Stimulated activated CD4-positive, alpha-beta T cell treated with anti-CD3 and anti-CD28 coated beads, Interleukin-4, amount 100 ng/mL, for 1 hour (primary cell): ENCODE data around the gene MRPL54.

Experiments
- DNase-seq: peaks from one replicate; pipeline ENCODE4 v3.0.0-alpha.2; 2020

The MRPL54 gene

GRCh38 chr19:3785938-3786824, 23.7 kb downstream of the MRPL54 start, which contains the start of gene MATK:
Gene MATK (minus strand): TSS chr19:3786381. CDS start chr19:3785135, 1,246 bp downstream.
- peak; percentile 43 for DNase-seq

DNA sequence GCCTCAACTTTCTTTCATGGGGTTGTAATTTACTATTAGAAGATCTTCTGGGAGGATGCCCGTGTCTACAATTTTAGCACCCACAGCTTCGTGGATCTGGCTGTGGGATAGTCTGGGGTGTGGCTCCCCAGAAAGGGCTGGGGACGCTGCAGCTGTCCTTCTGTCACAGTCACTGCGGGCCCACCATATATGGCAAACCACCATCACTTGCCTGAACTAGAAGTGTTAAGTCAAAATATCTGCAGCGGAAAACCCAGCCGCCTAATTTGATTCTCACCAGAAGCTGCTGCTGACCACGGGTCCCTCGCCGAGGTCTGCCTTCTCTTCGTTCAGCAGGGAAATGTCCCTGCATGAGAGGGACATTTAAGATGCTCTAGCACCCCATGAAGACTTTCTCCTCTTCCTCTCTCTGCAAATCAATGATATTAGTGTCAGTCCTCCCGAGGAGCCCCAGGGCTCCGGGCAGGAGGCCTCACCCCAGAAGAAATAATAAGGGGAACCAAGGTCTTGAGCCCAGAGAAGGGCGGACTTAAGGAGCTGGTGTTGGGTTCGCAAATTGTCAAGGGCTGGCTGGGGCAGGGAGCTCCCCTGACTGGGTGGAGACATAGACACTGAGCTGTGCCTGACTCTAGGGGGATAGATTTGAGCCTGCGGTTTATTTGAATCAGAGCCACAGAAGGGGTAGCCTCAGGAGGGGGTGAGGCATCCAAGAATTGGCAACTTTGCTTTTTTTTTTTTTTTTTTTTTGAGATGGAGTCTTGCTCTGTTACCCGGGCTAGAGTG, 26.7 kb downstream of the MRPL54 start:
- DNase-seq = no peak

DNA sequence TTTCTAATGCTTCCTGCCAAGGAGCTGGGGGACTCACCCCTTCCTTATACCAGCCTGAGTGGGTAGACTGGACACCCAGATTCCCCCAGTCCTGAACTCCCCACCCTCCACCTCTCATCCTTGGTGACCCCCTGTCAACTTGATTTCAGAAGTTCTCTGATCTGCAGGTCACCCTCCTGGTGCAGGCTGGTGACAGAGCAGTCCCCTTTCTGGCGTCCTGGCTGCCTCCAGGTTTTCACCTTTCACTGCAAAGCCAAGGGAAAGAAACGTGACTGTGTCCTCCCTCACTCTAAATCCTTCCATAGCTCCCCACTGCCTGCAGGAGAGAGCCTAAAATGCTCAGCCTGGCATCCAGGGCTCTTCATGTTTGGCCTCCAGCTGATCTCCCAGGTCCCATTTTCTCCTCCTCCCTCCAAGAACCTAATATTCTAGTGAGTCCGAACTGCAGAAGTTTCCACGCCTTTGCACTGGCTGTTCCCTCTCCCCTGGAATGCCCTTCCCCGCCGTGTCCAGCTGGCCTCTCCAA, 27.8 kb downstream of the MRPL54 start:
- no peak for DNase-seq

DNA sequence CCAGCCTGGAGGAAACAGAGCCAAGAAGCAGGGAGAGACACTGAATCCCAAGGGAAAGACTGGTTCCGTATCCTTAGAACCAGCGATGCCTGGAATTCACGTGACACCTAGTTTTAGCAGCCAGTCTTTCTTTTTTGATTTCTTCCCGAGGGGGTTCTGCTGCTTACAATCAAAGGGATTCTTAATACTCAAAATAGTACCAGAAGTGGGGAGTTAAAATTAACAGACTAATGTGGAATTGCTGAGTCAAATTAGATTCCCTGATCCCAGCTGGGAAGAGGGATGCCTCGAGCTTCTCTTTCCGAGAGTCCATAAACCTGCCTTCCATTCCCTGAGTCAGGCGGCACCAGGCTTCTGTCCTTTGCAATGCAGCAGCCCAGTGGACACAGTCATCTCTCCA, 28.5 kb downstream of the MRPL54 start:
- no peak for DNase-seq

GRCh38 chr19:3792114-3792513, 29.6 kb downstream of the MRPL54 start:
- DNase-seq = no peak

- no peak for DNase-seq
These were observed 31.3 kb downstream of the MRPL54 start for GRCh38 chr19:3793799-3794198.

DNA sequence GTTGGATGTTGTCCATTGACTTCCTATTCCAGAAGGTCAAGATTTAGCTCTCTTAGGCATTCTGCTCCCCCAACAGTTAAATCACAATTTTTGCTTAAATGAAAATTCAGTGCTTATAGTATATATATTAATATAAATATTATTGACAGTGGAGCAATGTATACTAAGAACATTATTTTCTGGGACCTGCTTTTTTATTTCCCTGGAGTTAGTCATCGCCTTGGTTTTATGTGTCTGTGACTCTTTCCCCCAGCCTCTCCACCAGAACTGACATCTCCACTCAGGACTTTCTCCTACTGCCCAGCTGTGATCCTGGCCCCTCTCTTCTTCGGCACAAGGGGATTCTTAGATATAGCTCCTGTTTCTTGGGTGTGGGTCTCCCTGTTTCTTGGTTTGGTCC, 33.9 kb downstream of the MRPL54 start:
- DNase-seq = no peak

DNA sequence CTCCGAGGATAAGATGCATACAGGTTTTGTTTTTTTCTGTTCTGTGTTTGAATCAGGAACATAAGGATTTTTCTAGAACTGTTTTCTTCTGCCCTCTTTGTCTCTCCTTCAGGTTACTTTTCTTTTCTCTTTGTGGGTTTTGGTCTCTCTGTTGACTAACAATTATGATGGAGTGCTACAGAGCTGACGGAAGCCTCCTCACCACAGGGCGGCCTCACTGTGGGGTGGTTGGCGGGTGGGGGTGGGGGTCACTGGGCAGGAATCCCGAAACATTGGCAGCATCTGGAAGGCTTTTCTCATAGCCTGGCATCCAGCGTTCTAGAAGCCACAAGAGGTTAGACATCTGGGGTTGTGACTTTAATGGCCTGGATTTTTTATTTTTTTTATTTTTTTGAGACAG, 35.7 kb downstream of the MRPL54 start:
- no peak for DNase-seq

- DNase-seq = no peak
These were observed 38.5 kb downstream of the MRPL54 start for GRCh38 chr19:3800996-3801395.

- peak; percentile 58 for DNase-seq
These were observed 39.1 kb downstream of the MRPL54 start for GRCh38 chr19:3801412-3802096.

DNA sequence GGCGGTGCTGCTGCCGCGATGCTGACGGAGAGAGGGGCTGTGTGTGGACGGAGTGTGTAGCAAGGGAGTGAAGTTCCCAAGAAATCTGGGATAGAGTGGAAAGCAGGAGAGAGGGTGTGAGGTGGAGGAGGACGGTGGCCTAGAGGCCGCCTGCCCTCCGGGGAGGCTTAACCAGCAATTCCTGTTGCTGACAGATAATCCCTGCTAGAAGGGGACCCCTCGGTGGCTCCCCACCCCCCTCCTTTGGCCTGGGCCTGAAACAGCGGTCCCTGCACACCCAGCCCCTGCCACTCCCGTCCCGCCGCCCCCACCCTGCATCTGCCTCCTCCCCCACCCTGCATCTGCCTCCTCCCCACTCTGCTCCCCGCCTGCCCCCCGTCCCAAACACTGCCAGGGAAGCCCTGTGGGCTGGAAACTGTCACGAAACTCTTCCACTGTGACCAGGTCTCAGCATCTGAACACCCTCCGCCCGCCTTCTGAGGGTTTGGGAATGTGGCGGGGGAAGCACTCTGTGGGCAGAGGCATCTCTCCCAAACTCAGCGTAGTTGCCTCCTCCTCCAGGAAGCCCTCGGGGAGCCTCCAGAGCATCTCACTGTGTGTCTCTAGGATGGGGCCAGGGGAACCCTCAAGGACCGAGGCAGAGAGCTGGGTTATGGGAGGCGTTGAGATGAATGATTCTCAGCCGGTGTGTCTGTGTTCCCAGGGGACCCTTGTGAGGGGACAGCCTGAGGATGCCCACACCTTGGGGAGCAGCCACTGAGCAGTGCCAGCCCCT, 40.8 kb downstream of the MRPL54 start:
- no peak for DNase-seq

DNA sequence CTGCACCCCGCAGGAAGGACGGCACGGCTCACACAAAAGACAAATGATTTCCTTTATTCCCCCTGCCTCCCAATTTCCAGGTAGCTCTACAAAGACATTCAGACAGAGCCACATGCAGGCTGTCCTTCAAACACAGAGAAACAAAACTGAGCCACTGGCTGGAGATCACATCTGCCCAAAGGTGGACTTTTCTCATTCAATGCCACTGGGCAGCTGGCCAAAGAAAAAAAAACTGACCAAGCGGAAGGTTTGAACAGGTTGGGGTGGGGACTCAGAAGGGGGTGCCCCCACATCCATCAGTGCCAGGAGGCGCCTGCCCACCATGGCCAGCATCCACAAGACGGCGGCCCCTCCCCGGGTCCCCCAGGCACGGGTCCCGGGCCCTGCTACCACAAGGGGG, 41.5 kb downstream of the MRPL54 start:
- no peak for DNase-seq

GRCh38 chr19:3804429-3804828, 41.9 kb downstream of the MRPL54 start:
- no peak for DNase-seq

GRCh38 chr19:3805859-3806258, 43.4 kb downstream of the MRPL54 start:
- no peak for DNase-seq

DNA sequence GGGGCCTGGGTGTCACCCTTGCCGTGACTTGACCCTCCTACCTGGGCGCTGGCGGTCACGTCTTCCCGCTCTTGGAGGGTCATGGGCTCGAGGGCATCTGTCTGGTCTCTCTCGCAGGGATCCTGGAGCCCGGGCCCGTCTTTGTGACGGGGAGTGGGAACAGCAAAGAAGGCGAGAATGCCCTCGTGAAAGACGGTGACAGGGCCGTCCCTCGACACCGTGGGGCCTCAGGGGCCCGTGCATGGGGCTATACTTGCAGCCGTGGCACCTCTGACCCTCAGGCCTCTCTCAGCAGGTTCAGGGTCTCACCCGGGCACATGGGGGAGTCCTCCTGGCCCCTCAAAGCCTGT, 44.6 kb downstream of the MRPL54 start:
- no peak for DNase-seq

DNA sequence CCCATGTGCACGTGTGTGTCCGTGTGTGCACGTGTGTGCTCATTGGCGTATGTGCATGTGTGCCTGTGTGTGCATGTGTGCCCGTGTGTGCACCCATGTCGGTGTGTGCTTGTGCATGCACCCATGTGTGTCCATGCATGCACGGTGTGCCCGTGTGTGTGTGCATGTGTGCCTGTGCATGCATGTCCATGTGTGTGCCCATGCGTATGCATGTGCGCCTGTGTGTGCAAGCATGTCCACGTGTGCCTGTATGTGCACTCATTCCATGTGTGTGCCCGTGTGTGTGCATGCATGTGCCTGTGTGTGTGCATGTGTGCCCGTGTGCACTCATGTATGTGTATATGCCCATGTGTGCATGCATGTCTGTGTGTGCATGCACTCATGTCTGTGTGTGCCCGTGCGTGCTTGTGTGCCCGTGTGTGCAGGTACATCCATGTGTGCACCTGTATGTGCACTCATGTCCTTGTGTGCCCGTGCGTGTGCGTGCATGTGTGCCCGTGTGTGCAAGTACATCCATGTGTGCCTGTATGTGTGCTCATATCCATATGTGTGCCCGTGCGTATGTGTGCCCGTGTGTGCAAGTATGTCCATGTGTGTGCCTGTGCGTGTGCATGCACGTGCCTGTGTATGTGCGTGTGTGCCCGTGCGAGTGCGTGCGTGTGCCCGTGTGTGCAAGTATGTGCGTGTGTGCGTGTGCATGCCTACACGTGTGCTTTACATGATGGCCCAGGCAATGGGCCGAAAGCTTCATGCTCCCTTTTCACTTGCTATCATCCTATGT, 45.3 kb downstream of the MRPL54 start:
- DNase-seq = no peak

DNA sequence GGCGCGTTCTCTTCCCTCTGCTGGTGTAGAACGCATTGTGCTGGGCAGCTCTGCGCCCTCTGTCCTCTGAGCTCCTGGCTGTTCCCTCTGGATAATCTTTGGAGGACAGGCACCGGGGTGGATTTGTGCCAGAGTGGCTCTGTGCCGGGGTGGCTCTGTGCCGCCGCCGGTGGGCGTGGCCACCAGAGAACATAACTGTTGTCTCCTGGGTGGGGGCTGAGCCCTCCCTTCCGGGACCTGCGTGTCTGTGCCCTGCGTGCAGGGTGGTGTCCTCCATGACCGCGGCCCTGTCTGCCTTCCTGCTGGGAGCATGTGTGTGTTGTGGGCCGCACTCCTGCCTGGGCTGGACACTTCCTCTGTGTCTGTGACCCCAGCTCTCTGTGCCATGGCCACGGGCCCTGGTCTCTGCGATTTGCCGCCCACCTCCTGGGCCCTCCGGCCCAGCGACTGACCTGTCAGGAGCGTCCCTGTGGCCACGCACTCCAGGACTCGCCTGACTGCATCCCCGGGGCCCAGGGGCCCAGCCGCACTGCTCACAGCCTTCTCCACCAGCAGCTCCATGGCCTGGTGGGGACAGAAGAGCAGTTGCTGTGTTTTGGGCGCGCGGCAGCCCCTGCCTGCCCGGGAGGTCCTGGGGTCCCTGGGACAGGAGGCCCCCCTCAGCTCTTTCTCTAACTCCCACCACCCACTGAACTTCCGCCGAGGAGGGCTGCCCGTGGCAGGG, 46.1 kb downstream of the MRPL54 start:
- DNase-seq = no peak

DNA sequence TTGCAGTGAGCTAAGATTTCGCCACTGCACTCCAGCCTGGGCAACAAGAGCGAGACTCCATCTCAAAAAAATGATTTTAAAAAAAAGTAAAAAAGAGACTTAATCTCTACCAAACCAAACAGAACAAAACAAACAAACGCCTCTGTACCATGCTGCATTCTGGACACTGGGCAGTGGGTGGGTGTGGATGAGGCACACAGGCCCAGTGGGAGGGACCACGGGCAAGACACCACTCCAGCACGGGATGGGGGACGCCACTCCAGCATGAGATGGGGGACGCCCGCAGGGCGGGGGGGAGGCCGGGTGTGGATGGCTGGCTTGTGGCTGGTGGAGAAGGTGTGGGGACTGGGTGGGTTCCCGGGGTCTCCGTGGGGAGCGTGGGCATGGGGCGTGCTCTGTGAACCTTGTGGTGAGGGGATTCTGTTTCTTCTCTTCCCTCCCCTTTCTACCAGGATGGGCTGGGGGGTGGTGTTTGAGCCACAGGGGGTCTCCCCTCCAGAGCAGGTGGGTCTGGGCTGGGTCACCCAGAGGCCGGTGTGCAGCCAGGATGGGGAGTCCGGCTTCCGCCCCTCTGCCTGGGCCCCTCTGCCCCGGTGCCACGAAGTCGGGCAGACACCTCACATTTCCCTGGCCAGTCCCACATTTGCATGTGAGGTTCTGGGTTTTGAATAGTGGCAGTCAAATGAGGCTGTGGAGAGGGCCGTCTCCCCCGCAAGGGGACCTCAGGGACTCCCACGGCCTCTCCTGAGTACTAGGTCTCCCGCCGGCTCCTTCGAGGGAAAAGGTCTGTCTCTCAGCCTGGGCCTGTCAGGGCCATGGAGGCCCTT, 47.6 kb downstream of the MRPL54 start:
- no peak for DNase-seq

GRCh38 chr19:3810708-3811355, 48.4 kb downstream of the MRPL54 start:
- no peak for DNase-seq
